ENCODE results near the gene LGR6. TPM values are rescaled to one million over a fixed set of nuclear protein-coding genes. Genes with fewer than 3 reads are reported as not detected.
"Not testable (repeated sequence)": the region's sequence is repeated elsewhere in the genome, so short reads cannot be mapped to it uniquely, and the experiment has no call there.

LGR6 gene
- polyA plus RNA-seq, 4 donors = 0.27 to 1.0 (median 0.28) TPM; not detected in 1

- Histone ChIP-seq H3K4me1 (ENCODE audit: control insufficient read depth in 3 of 3, insufficient read depth in 2 of 3, low read depth in 1 of 3, low read length in 2 of 3) (no peaks in the 10 kb centered on the region), H3K9me3 (ENCODE audit: control insufficient read depth in 2 of 2, insufficient read depth in 1 of 2, low read depth in 1 of 2, low read length in 1 of 2) (no peaks in the 10 kb centered on the region), H3K4me3 (ENCODE audit: low read depth in 1 of 3, low read length in 3 of 3) (no peak overlapping the region), H3K27ac (ENCODE audit: low read depth in 1 of 3, low read length in 2 of 3) (no peak overlapping the region), H3K27me3 (ENCODE audit: control insufficient read depth in 3 of 3, insufficient read depth in 3 of 3, low read length in 3 of 3) (peaks cover 0 to 5% (median 0%) of the 10 kb centered on the region in 3 donors), H3K36me3 (ENCODE audit: control insufficient read depth in 3 of 3, insufficient read depth in 2 of 3, low read depth in 1 of 3, low read length in 3 of 3) (no peaks in the 10 kb centered on the region)
- WGBS, 3 donors = 36 to 46% (median 45%) methylated on average over 8 of the region's 8 CpGs
- FAIRE-seq (no peak), DNase-seq (peak; percentile 34 to 41)
Measured at GRCh38 chr1:202237052-202237451, 43.5 kb downstream of the LGR6 start.

- Histone ChIP-seq H3K4me3 (ENCODE audit: low read depth in 1 of 3, low read length in 3 of 3) (no peak overlapping the region), H3K4me1 (ENCODE audit: control insufficient read depth in 3 of 3, insufficient read depth in 2 of 3, low read depth in 1 of 3, low read length in 2 of 3) (no peaks in the 10 kb centered on the region), H3K27me3 (ENCODE audit: control insufficient read depth in 3 of 3, insufficient read depth in 3 of 3, low read length in 3 of 3) (peaks cover 0 to 8% (median 0%) of the 10 kb centered on the region in 3 donors), H3K9me3 (ENCODE audit: control insufficient read depth in 2 of 2, insufficient read depth in 1 of 2, low read depth in 1 of 2, low read length in 1 of 2) (no peaks in the 10 kb centered on the region), H3K27ac (ENCODE audit: low read depth in 1 of 3, low read length in 2 of 3) (no peak overlapping the region), H3K36me3 (ENCODE audit: control insufficient read depth in 3 of 3, insufficient read depth in 2 of 3, low read depth in 1 of 3, low read length in 3 of 3) (no peaks in the 10 kb centered on the region)
- DNase-seq (no peak), FAIRE-seq (no peak)
- WGBS, 3 donors = 92 to 98% (median 95%) methylated on average over 22 of the region's 22 CpGs
Measured at GRCh38 chr1:202238914-202239313, 45.3 kb downstream of the LGR6 start.

- not testable (repeated sequence) for H3K27ac ChIP-seq (ENCODE audit: low read depth in 1 of 3, low read length in 2 of 3); DNase-seq; H3K27me3 ChIP-seq (ENCODE audit: control insufficient read depth in 3 of 3, insufficient read depth in 3 of 3, low read length in 3 of 3); H3K4me3 ChIP-seq (ENCODE audit: low read depth in 1 of 3, low read length in 3 of 3); H3K36me3 ChIP-seq (ENCODE audit: control insufficient read depth in 3 of 3, insufficient read depth in 2 of 3, low read depth in 1 of 3, low read length in 3 of 3); FAIRE-seq; H3K9me3 ChIP-seq (ENCODE audit: control insufficient read depth in 2 of 2, insufficient read depth in 1 of 2, low read depth in 1 of 2, low read length in 1 of 2); H3K4me1 ChIP-seq (ENCODE audit: control insufficient read depth in 3 of 3, insufficient read depth in 2 of 3, low read depth in 1 of 3, low read length in 2 of 3)
- WGBS, 3 donors = 53 to 75% (median 63%) methylated on average over 3 of the region's 3 CpGs
Measured at GRCh38 chr1:202240226-202240625, 46.6 kb downstream of the LGR6 start.

GRCh38 chr1:202240956-202241355 is 47.4 kb downstream of the LGR6 start:
- Histone ChIP-seq H3K4me1 (ENCODE audit: control insufficient read depth in 3 of 3, insufficient read depth in 2 of 3, low read depth in 1 of 3, low read length in 2 of 3) (no peaks in the 10 kb centered on the region), H3K4me3 (ENCODE audit: low read depth in 1 of 3, low read length in 3 of 3) (no peak overlapping the region), H3K27me3 (ENCODE audit: control insufficient read depth in 3 of 3, insufficient read depth in 3 of 3, low read length in 3 of 3) (peaks cover 0 to 8% (median 0%) of the 10 kb centered on the region in 3 donors), H3K27ac (ENCODE audit: low read depth in 1 of 3, low read length in 2 of 3) (no peak overlapping the region), H3K9me3 (ENCODE audit: control insufficient read depth in 2 of 2, insufficient read depth in 1 of 2, low read depth in 1 of 2, low read length in 1 of 2) (no peaks in the 10 kb centered on the region), H3K36me3 (ENCODE audit: control insufficient read depth in 3 of 3, insufficient read depth in 2 of 3, low read depth in 1 of 3, low read length in 3 of 3) (no peaks in the 10 kb centered on the region)
- FAIRE-seq (no peak), DNase-seq (no peak)
- WGBS, 3 donors = 83 to 86% (median 84%) methylated on average over 4 of the region's 4 CpGs

GRCh38 chr1:202241376-202242079 is 47.9 kb downstream of the LGR6 start:
- DNase-seq (no peak), FAIRE-seq (no peak)
- H3K27me3 ChIP-seq (ENCODE audit: control insufficient read depth in 3 of 3, insufficient read depth in 3 of 3, low read length in 3 of 3) = peaks cover 0 to 8% (median 0%) of the 10 kb centered on the region in 3 donors
- H3K9me3 ChIP-seq (ENCODE audit: control insufficient read depth in 2 of 2, insufficient read depth in 1 of 2, low read depth in 1 of 2, low read length in 1 of 2) = no peaks in the 10 kb centered on the region
- H3K4me3 ChIP-seq (ENCODE audit: low read depth in 1 of 3, low read length in 3 of 3) = no peak overlapping the region
- 68 to 92% (median 89%) methylated on average over 6 of the region's 6 CpGs for WGBS, 3 donors
- no peaks in the 10 kb centered on the region for H3K4me1 ChIP-seq (ENCODE audit: control insufficient read depth in 3 of 3, insufficient read depth in 2 of 3, low read depth in 1 of 3, low read length in 2 of 3)
- H3K27ac ChIP-seq (ENCODE audit: low read depth in 1 of 3, low read length in 2 of 3) = no peak overlapping the region
- H3K36me3 ChIP-seq (ENCODE audit: control insufficient read depth in 3 of 3, insufficient read depth in 2 of 3, low read depth in 1 of 3, low read length in 3 of 3) = no peaks in the 10 kb centered on the region

GRCh38 chr1:202242080-202242419 is 48.5 kb downstream of the LGR6 start:
- DNase-seq (no peak), FAIRE-seq (no peak)
- 72 to 78% (median 74%) methylated on average over 2 of the region's 2 CpGs for WGBS, 3 donors

GRCh38 chr1:202243006-202243405 is 49.4 kb downstream of the LGR6 start:
- FAIRE-seq = no peak

More at GRCh38 chr1:202242080-202242419, 48.5 kb downstream of the LGR6 start:
- Histone ChIP-seq H3K27me3 (ENCODE audit: control insufficient read depth in 3 of 3, insufficient read depth in 3 of 3, low read length in 3 of 3) (peaks cover 0 to 5% (median 0%) of the 10 kb centered on the region in 3 donors), H3K36me3 (ENCODE audit: control insufficient read depth in 3 of 3, insufficient read depth in 2 of 3, low read depth in 1 of 3, low read length in 3 of 3) (no peaks in the 10 kb centered on the region), H3K4me1 (ENCODE audit: control insufficient read depth in 3 of 3, insufficient read depth in 2 of 3, low read depth in 1 of 3, low read length in 2 of 3) (no peaks in the 10 kb centered on the region), H3K4me3 (ENCODE audit: low read depth in 1 of 3, low read length in 3 of 3) (no peak overlapping the region), H3K27ac (ENCODE audit: low read depth in 1 of 3, low read length in 2 of 3) (no peak overlapping the region), H3K9me3 (ENCODE audit: control insufficient read depth in 2 of 2, insufficient read depth in 1 of 2, low read depth in 1 of 2, low read length in 1 of 2) (no peaks in the 10 kb centered on the region)

GRCh38 chr1:202244841-202245261 is 51.3 kb downstream of the LGR6 start:
- H3K36me3 ChIP-seq (ENCODE audit: control insufficient read depth in 3 of 3, insufficient read depth in 2 of 3, low read depth in 1 of 3, low read length in 3 of 3) = no peaks in the 10 kb centered on the region
- H3K9me3 ChIP-seq (ENCODE audit: control insufficient read depth in 2 of 2, insufficient read depth in 1 of 2, low read depth in 1 of 2, low read length in 1 of 2) = no peaks in the 10 kb centered on the region
- no peak overlapping the region for H3K27ac ChIP-seq (ENCODE audit: low read depth in 1 of 3, low read length in 2 of 3)
- H3K27me3 ChIP-seq (ENCODE audit: control insufficient read depth in 3 of 3, insufficient read depth in 3 of 3, low read length in 3 of 3) = peaks cover 0 to 13% (median 0%) of the 10 kb centered on the region in 3 donors
- no peak for FAIRE-seq
- 79 to 92% (median 87%) methylated on average over 6 to 9 of the region's 9 CpGs for WGBS, 3 donors
- DNase-seq = no peak
- no peak overlapping the region for H3K4me3 ChIP-seq (ENCODE audit: low read depth in 1 of 3, low read length in 3 of 3)
- no peaks in the 10 kb centered on the region for H3K4me1 ChIP-seq (ENCODE audit: control insufficient read depth in 3 of 3, insufficient read depth in 2 of 3, low read depth in 1 of 3, low read length in 2 of 3)

More at GRCh38 chr1:202243006-202243405, 49.4 kb downstream of the LGR6 start:
- Histone ChIP-seq H3K27ac (ENCODE audit: low read depth in 1 of 3, low read length in 2 of 3) (no peak overlapping the region), H3K4me1 (ENCODE audit: control insufficient read depth in 3 of 3, insufficient read depth in 2 of 3, low read depth in 1 of 3, low read length in 2 of 3) (no peaks in the 10 kb centered on the region), H3K27me3 (ENCODE audit: control insufficient read depth in 3 of 3, insufficient read depth in 3 of 3, low read length in 3 of 3) (peaks cover 0 to 6% (median 0%) of the 10 kb centered on the region in 3 donors), H3K4me3 (ENCODE audit: low read depth in 1 of 3, low read length in 3 of 3) (no peak overlapping the region), H3K36me3 (ENCODE audit: control insufficient read depth in 3 of 3, insufficient read depth in 2 of 3, low read depth in 1 of 3, low read length in 3 of 3) (no peaks in the 10 kb centered on the region), H3K9me3 (ENCODE audit: control insufficient read depth in 2 of 2, insufficient read depth in 1 of 2, low read depth in 1 of 2, low read length in 1 of 2) (no peaks in the 10 kb centered on the region)
- no peak for DNase-seq
- WGBS, 3 donors = 74 to 83% (median 80%) methylated on average over 3 of the region's 3 CpGs

GRCh38 chr1:202245391-202245790 is 51.8 kb downstream of the LGR6 start:
- H3K27ac ChIP-seq (ENCODE audit: low read depth in 1 of 3, low read length in 2 of 3) = no peak overlapping the region
- FAIRE-seq (no peak), DNase-seq (no peak)
- no peaks in the 10 kb centered on the region for H3K36me3 ChIP-seq (ENCODE audit: control insufficient read depth in 3 of 3, insufficient read depth in 2 of 3, low read depth in 1 of 3, low read length in 3 of 3)
- peaks cover 0 to 13% (median 0%) of the 10 kb centered on the region in 3 donors for H3K27me3 ChIP-seq (ENCODE audit: control insufficient read depth in 3 of 3, insufficient read depth in 3 of 3, low read length in 3 of 3)
- no peaks in the 10 kb centered on the region for H3K9me3 ChIP-seq (ENCODE audit: control insufficient read depth in 2 of 2, insufficient read depth in 1 of 2, low read depth in 1 of 2, low read length in 1 of 2)
- H3K4me3 ChIP-seq (ENCODE audit: low read depth in 1 of 3, low read length in 3 of 3) = no peak overlapping the region
- WGBS, 3 donors = 91 to 94% (median 93%) methylated on average over 8 of the region's 8 CpGs
- H3K4me1 ChIP-seq (ENCODE audit: control insufficient read depth in 3 of 3, insufficient read depth in 2 of 3, low read depth in 1 of 3, low read length in 2 of 3) = no peaks in the 10 kb centered on the region
